T-helper 1 cell treated with Interleukin-12 subunit alpha and Interleukin-12 subunit beta and Interleukin-4 antibody, amounts not matched to agents 30 ng/mL and 1 ng/mL, for 36 hours (primary cell): ENCODE results near the gene GABRR2. TPM values are rescaled to one million over a fixed set of nuclear protein-coding genes. Genes with fewer than 3 reads are reported as not detected.
"Not testable (repeated sequence)": the region's sequence is repeated elsewhere in the genome, so short reads cannot be mapped to it uniquely, and the experiment has no call there.

ENCODE experiments used
- intact Hi-C: fragments of 100-400 bp; cut with micrococcal nuclease; formaldehyde crosslinking; loops from one replicate; pipeline ENCODE4 v1.15.1; 2024
- total RNA-seq: library from RNA; stranded (reverse); gene quantifications from 2 replicates; pipeline ENCODE4 v1.2.3, GENCODE V29; 2022

GABRR2 gene
- total RNA-seq, 1 donor from 2014 or later, result 1.4 TPM

DNA sequence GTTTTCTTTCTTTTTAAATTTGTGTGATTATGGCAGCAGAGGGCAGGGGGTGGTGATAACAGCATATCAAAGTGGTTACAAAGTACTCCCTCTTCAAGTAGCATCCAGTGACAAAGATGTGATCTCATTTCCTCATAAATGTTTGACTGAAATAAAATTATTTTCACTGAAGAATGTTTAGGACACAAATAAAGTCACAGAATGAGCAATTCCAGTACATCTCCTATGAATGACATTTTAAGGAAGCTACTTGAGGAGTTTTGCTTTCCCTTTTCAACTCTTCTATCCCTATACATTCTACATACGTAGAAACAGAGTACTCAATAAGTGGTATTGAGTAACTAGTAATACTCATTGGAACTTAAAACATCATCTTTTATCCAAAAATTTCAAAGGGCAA, 13.9 kb upstream of the GABRR2 start:
- intact Hi-C loops, result no loop called here

DNA sequence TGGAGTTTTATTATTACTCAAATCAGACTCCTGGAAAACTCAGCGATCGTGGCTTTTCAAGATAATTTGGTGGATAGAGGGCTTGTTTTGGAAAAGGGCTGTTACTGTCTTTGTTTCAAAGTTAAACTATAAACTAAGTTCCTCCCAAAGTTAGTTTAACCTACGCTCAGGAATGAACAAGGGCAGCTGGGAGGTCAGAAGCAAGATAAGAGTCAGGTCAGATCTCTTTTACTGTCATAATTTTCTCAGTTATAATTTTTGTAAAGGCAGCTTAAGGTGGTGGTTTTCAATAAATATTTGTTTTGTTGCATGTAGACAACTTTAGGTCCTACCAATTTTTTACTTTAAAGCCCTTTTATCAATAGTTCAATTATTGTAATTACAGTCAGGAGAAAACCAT, 9.2 kb upstream of the GABRR2 start:
- intact Hi-C loops, result no loop called here

DNA sequence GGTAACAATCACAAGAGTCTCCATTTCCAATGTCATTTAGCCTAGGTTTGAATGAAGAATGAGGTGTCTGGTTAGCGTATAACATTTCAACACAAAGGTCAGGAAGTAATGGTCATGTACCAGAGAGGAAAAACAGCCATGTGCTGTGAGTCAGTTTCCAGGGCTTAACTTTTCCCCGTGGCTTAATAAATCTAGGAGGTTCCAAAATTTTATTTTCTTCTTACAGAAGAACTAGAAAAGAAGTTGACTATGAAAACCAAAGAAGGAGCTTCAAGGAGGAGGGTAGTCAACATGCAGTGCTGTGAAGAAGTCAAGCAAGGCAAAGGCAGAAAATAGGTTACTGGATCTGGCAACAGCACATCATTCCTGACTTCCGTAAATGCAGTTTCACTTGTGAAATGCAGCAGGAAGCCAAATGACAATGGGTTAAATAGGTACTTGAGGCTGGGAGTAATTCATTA, 8.4 kb upstream of the GABRR2 start:
- intact Hi-C loops, result no loop called here

DNA sequence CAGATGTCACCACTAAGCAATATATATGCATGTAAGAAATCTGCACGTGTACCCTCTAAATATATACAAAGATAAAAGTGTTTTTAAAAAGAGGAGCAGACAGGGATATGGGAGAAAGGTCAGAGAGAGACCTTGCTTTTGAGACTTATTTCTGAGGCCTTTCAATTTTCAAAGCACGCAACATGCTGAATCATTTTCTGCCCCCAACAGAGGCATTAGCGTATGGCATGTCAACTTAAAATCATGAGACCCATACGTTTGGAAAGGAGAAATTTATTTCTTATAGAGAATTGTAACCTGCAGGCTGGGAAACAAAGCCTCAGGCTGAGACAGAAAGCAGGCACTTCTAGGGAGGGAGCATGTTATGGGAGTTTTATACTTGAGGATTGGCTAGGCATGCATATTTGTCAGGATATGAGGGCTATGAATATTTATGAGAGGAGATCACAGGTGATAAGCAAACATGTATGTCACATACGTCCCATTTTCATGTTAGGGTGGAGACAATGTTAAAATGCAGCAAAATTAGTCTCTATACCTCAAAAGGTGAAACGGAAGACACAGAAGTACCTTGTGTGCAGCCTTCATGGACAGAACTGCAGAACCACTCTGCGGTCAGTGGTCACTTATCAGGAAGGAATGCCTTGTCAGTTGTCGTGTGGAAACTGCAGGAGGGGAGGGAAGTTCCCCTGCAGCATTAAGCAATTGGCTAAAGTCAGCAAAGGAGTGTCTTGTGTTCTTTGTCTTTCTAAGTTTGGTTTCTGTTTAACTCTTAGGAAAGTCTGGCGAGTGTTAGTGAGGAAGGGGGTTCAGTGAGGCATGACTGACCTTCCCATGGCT, 6.3 kb upstream of the GABRR2 start:
- intact Hi-C loops, result no loop called here

DNA sequence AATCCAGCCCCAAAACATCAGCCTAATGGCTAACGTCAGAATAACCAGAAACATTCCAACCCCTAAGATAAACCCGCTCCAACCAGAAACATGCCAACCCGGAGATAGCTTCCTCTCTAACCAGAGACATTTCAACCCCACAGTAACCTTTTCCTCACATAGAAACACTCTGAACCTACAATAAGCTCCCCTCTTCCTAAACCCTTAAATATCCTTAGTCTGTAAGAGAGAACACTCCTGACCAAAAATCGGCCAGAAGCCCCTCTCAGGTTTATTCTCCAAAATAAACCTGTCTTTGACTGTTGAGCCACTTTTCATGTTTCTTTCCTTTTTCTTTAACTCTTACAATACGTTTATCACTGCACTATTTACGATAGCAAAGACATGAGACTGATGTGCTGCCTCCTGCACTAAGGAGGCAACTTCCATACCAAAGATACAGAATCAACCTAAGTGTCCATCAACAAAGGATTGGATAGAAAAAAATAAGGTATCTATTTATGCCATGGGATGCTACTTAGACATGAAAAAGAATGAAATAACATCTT, 5.0 kb upstream of the GABRR2 start:
- intact Hi-C loops, result no loop called here

DNA sequence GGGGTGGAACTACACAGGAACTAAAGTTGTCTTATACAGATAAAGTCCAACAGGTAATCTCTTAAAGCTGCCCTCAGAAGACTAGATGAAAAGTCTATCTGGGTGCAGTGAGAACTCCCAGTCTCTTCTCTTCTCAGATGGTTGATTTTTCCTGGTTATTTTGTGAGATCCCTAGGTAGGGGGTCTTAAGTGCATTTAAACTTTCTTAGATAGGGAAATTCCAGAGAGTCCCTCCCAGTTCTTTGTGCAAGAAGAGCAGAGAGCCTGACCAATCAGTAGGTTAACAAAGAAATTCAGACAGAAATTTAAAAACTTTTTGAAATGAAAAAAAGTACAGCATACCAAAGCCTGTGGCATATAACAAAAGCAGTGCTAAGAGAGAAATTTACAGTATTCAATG, 2.0 kb upstream of the GABRR2 start:
- intact Hi-C loops, result no loop called here

DNA sequence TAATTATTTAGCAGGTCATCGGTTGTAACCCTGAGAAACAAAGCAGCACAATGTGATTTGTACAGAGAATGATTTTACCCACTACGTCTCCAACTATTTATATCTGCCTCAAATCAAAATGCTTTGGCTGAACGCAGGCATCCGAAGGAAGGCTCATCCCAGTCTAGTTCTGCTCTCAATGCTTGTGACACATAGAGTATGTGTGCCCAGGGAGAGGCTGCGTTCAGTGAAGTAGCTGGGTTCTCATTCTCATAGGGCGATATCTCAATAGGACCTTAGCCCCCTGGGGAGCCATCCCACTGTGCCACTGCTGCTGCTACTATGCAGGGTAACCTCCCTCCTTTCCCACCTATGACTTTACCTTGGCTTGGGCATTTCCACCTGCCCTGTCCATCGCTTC, 407 bp downstream of the GABRR2 start:
- intact Hi-C loops, result no loop called here

DNA sequence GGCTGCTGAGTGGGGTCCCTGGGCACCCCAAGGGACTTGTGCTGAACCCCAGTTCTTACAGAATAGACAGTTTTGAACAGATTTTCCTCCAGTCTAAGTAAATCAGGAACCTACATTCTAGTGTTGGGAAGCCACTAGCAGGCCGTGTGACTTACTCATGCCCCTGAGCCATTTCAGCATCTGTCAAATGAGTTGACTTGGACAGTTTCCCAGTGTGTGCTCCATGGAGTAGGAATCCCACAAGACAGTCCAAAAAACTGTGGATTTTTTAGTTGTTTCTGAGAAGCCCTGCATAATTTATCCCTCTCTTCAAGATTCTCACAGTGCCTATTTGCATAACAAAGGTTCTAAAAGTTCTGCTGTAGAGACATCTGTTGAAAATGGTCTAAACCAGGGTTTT, 2.1 kb downstream of the GABRR2 start:
- intact Hi-C loops, result no loop called here

DNA sequence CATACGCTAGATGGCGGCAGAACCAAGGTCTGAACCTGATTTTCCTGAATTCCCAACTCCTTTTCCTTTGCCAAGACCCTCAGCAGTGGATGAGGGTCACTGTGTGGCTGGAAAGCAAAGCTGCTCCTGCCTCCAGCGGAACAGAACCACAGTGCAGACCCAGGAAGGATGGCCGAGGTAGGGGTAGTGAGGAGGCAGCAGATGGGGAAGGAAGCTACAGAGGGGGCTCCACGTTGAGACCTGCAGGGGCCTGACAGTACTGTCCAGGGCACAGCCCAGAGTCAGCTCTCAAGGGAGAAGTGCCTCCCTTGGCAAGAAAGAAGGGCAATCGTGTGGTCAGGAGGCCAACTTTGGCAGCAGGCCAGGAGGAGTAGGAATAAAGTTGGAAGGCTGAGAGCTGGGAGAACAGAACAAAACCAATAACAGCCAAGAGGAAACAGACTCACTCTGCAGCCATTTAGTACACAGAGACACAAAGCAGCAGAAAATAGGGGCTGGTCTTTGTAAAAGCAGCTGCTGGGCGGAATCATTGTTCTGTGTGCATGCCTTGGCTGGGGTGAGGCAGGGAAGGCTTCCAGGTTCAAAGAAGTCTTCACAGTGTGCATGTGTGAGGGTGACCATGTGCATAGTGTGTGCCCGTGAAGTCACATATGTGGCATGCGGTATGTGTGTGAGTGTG, 3.1 kb downstream of the GABRR2 start:
- intact Hi-C loops, result no loop called here

DNA sequence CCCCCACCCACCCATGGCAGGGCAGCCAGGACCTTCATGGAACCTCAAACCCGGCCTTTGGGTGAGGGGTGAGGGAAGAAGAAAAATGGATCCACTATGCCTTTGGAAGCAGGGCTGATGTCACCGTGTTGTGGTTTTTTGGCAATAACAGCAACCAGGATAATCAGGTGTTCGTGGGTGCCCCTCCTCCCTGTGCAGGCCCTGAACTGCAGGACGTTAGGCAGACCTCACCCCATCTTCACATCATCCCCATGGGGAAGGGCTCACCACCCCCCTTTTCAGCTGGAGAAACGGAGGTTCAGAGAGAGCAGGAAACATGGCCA, 3.6 kb downstream of the GABRR2 start:
- intact Hi-C loops, result no loop called here

DNA sequence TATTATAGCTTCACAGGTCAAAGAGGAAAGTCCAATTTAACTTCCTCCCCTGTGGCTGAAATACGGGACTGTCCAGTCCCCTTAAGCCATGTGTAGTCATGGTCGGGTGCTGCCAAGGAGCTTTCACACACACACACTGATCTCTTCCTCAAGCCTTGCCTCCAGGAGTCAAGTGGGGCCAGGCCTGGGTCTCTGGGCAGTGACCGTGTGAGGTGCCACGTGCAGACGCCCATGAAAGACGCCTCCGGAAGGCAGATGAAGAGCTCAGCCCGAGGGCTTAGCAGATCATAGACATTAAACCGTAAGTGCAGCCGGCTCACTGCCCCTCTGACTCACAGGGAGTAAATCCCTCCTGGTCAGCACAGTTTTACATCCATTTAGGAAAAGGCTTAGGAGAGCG, 4.2 kb downstream of the GABRR2 start:
- intact Hi-C loops, result no loop called here

DNA sequence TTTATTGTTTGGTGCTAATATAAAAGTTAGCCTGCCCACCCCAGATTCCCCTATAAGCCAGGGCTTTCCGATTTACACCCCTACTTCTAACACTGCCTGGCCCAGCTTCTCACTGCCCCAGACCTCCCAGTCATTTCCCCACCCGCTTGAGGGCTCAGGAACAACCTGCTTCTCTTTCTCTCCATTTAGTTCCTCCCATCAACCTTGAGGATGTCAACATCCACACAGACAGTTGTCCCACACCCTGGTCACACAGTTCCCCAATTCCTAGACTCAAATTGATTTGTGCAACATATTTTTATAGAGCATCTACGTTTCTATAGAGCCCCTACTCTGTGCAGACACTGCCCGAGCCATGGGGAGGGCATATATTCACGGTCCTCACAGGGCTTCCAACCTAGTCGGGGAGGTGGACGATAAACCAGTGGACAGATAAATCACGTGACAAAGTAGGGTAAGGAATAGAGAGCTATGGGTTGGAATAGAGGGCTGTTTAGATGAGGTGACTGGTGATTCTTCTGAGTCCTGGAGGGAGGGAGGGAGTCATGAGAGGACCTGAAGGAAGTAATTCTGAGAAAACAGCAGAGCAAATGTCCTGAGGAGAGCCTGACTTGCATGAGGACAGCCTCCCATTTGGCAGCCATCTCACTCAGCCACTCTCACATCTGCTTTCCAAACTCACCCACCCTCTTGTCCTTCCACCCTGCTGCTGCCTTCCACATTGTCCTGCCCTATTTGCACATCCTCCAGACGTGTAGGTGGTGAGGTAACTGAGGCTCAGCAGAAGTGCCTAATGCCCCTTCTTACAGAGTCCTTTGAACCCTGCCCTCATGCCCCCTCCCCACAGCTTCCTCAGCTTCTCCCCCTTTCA, 6.3 kb downstream of the GABRR2 start:
- intact Hi-C loops, result no loop called here

DNA sequence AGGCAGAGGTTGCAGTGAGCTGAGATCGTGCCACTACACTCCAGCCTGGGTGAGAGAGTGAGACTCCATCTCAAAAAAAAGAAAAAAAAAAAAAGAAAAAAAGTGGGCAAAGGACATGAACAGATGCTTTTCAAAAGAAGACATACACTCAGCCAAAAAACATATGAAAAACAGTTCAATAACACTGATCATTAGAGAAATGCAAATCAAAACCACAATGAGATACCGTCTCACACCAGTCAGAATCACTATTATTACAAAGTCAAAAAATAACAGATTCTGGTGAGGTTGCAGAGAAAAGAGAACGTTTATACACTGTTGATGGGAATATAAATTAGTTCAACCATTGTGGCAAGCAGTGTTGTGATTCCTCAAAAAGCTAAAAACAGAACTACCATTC, 10.6 kb downstream of the GABRR2 start:
- intact Hi-C loops, result not testable (repeated sequence)

DNA sequence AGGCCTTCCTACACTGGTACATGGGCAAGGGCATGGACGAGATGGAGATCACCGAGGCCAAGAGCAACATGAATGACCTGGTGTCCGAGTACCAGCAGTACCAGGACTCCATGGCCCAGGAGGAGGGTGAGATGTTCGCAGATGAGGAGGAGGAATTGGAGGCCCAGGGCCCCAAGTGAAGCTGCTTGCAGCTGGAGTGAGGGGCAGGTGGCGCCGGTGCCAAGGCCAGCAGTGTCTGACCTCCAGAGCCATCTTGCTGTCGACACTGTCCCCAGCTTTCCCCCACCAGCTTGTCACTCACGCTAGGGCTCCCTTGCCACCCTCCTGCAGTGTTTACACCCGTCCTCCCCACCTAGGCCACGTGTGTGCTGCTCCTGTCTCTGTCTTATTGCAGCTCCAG, 12.2 kb downstream of the GABRR2 start:
- intact Hi-C loops, result no loop called here

DNA sequence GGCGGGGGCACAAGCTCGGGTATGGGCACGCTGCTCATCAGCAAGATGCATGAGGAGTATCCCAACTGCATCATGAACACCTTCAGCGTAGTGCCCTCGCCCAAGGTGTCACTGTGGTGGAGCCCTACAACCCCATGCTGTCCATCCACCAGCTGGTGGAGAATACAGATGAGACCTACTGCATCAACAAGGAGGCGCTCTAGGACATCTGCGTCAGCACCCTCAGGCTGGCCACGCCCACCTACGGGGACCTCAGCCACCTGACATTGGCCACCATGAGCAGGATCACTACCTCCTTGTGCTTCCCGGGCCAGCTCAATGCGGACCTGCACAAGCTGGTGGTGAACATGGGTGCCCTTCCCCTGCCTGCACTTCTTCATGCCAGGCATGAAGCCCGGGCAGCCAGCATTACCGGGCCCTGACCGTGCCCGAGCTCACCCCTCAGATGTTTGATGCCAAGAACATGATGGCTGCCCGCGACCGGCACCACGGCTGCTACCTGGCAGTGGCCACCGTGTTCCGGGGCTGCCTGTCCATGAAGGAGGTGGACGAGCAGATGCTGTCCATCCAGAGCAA, 12.8 kb downstream of the GABRR2 start:
- intact Hi-C loops, result no loop called here

DNA sequence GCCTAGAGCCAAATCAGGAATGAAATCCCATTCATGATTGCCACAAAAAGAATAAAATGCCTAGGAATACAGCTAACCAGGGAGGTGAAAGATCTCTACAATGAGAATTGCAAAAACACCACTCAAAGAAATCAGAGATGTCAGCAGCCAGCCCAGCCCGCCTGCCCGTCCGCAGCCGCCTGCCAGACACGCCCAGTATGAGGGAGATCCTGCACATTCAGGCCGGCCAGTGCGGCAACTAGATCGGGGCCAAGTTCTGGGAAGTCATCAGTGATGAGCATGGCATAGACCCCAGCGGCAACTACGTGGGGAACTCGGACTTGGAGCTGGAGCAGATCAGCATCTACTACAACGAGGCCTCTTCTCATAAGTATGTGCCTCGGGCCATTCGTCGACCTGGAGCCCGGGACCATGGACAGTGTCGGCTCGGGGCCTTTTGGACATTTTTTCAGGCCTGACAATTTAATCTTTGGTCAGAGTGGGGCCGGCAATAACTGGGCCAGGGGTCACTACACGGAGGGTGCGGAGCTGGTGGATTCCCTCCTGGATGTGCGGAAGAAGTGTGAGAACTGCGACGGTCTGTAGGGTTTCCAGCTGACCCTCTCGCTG, 13.4 kb downstream of the GABRR2 start:
- intact Hi-C loops, result no loop called here

DNA sequence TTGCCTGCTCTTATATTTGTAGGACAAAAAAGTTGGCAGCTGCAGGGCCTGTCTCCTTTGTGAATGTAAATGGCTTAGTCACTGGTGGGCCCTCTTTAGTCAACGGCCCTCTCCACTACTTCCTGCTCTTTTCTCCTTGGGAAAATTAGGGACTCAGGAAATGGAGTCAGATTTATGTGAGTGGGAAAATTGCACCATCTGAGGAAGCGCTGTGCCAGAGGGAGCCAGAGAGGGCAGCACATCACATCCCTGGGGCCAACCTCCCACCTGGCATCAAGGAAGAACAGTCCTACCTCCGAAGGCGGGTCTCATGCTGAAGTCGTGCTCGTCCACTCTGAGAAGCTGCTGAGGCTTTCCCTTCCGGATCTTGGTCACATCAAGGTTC, 15.6 kb downstream of the GABRR2 start:
- intact Hi-C loops, result loop anchor here (1.0 to 5.0 kb wide), 6 partner anchors 113 to 988 kb away; partner anchors contain the start of genes LYRM2, RNGTT and RRAGD

DNA sequence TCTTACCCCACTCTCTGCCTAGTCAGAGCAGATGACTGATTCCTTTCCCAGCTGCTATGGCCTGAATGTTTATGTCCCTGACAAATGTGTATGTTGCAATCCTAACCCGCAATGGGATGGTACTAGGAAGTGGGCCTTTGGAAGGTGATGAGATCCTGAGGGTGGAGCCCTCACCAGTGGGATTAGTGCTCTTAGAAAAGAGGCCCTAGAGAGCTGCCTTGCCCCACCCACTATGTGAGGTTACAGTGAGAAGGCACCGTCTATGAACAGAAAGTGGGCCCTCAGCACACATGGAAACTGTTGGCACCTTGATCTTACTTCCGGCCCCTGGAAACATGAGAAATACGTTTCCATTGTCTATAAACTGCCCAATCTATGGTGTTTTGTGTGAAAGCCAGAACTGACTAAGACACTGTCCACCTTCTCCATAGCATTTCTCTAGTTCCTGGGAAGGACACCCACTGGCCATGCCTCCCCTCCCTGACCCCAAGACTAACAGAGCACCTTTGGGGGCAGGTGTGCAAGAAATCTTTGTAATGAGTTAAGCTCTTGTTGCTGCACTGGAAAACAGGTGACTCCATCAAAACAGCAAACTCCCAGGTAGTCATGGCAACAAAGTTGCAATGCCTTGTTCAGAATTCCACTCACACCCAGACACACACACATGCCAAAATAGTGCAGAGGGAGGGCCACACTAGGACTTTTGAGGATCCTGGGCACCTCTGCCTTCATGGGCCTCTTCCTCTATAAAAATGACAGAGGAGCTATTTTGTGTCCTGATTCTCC, 16.2 kb downstream of the GABRR2 start:
- intact Hi-C loops, result loop anchor here (1.0 to 5.0 kb wide), 10 partner anchors 53 to 988 kb away; partner anchors contain the start of genes LYRM2, PNRC1, RNGTT and RRAGD

DNA sequence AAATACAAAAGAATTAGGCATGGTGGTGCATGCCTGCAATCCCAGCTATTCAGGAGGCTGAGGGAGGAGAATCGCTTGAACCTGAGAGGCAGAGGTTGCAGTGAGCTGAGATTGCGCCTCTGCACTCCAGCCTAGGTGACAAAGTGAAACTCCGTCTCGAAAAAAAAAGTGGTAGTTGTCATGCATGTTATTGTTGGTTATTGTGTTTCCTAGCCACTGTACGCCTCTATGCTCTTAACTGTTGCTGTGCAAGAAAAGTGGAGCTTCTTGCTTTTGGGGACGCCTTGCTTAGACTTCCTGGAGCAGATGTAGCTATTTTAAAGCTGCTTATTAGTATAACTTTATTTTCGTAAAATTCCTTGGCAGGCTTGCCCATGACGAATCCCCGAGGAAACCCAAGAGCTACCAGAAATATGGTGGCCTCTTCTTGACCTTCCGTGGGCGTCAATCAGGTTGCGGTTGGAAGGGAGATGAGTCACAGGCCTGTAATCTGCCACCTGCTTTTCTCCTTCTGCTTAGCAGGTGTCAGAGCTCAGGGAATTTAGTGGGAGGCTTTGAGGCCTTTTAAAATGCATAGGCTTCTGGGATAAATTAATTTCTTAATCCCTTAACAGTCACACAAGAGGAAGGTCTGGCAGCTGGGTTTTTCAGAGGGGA, 17.3 kb downstream of the GABRR2 start:
- intact Hi-C loops, result loop anchor here (1.0 to 5.0 kb wide), 9 partner anchors 54 to 989 kb away; partner anchors contain the start of genes LYRM2, PNRC1, RRAGD and UBE2J1
